ENCODE data around the gene RNU1-3.
A peak's percentile ranks its signal among the peaks of the same experiment; 100 is the strongest.
"Not testable (repeated sequence)": the region's sequence is repeated elsewhere in the genome, so short reads cannot be mapped to it uniquely, and the experiment has no call there.

RNU1-3 gene

DNA sequence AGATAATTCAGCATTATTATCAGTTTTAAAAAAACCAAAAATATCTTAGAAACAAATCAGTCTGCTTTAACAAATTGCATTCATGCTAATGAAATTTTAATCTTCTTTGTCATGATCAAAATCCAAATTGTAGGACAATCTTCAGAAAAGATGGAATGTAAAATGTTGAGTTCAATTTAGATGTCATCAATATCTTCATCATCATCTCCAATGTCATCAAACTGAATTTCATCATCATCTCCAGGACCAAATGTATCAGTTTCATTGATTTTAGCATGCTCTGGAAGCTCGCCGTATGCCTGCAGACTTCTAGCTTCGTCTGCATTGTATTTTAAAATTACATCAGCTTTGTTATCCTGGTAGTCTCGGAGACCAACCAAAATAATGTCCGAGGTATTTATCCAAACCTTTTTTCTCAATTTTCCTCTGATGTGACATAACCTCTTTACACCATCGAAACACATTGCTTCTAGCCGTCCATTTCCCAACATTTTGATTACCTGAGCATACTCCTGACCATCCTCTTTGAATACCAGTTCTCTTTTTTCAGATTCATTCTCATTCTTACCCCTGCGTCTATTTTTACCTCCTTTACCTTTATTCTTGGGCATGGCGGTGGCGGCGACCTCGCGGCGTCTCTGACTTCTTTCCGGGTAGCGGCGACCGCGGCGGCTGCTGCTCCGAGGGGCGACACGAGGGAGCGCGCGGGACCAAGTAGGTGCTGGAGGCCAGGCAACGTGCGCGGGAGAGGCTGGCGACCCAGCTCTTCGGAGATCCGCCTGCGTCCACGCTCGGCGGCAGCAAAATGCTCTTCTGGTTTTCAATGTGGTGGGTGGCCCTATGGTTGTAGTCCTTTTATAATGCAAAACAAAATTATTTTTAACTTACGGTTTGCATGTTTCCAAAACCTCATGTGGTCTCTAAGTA lies 19.0 kb upstream of the RNU1-3 start:
- peak overlapping the region; percentile 69 for H3K4me3 Mint-ChIP-seq
- not testable (repeated sequence) for H3K4me1 Mint-ChIP-seq; H3K9me3 Mint-ChIP-seq; H3K27ac Mint-ChIP-seq; DNase-seq; H3K27me3 Mint-ChIP-seq (ENCODE audit: low read depth, poor library complexity); H3K36me3 Mint-ChIP-seq (ENCODE audit: low read depth)

DNA sequence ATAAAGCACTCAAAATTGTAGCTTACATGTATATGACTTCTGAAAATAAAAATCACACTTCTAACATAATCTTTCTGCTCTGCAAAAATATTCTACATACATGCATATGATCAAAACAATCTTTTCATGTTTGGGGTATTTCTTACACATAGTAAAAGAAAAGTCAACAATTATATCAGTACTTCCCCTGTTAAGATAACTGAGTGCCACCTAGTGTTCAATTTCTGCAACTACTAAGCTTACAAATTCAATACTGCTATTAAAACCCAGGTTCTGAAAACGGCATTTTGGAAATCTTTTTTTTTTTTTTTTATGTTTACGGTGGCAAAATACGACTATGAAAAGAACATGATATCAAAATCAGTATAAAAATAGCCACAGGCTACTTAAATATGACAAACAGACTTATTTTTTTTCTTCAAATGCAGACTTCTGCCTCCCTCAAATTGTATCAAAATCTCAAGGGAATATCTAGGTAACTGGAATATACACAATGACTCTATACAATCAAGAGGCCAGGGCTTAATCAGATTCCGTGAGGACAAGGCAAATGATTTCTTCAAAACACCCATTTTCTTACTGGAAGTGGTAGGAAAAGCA lies 18.1 kb upstream of the RNU1-3 start:
- H3K4me3 Mint-ChIP-seq; H3K27ac Mint-ChIP-seq; DNase-seq; H3K4me1 Mint-ChIP-seq; H3K9me3 Mint-ChIP-seq; H3K36me3 Mint-ChIP-seq (ENCODE audit: low read depth): not testable (repeated sequence)
- H3K27me3 Mint-ChIP-seq (ENCODE audit: low read depth, poor library complexity), result peaks cover 12% of the 10 kb centered on the region
- TF ChIP-seq, protein P1, sequence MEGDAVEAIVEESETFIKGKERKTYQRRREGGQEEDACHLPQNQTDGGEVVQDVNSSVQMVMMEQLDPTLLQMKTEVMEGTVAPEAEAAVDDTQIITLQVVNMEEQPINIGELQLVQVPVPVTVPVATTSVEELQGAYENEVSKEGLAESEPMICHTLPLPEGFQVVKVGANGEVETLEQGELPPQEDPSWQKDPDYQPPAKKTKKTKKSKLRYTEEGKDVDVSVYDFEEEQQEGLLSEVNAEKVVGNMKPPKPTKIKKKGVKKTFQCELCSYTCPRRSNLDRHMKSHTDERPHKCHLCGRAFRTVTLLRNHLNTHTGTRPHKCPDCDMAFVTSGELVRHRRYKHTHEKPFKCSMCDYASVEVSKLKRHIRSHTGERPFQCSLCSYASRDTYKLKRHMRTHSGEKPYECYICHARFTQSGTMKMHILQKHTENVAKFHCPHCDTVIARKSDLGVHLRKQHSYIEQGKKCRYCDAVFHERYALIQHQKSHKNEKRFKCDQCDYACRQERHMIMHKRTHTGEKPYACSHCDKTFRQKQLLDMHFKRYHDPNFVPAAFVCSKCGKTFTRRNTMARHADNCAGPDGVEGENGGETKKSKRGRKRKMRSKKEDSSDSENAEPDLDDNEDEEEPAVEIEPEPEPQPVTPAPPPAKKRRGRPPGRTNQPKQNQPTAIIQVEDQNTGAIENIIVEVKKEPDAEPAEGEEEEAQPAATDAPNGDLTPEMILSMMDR (IDR thresholded peaks at IDR 0.05), result peak; percentile 32

DNA sequence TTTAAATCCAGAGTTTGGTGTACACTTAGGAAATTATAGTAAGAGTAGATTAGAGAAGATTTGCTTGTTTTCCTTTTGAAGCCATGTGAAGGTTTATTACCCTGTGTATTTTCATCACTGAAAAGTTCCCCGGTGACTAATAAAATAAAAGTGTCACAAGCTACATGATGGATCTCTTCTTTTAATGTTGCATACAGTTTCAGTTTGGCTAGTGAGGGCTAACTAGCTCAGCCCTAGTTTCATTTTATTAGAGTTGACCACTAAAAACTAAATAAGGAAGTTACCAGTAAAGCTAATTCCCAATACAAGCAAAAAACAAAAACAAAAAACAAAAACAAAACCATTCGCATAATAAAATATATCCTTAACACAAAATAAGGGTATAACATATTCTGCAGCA lies 17.4 kb upstream of the RNU1-3 start:
- H3K27ac Mint-ChIP-seq; H3K4me1 Mint-ChIP-seq; H3K36me3 Mint-ChIP-seq (ENCODE audit: low read depth); H3K4me3 Mint-ChIP-seq; H3K9me3 Mint-ChIP-seq; DNase-seq: not testable (repeated sequence)
- peaks cover 14% of the 10 kb centered on the region for H3K27me3 Mint-ChIP-seq (ENCODE audit: low read depth, poor library complexity)

DNA sequence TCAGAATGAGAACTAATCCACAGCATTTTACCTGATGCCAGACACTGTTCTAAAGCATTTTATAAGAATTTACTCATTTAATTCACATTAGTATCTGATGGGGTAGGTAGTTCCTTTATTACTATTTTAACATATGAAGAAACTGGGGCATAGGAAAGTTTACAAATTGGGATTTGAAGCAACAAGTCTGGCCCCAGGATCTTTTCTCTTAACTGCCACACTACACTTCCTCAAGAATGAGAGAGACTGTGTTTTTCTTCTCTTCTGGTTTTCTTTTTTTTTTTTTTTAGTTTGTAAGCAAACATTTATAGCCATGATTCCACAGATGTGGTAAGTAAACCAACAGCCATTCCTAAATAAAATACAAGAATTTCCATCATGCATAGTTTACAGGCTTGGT lies 16.1 kb upstream of the RNU1-3 start:
- H3K4me3 Mint-ChIP-seq; H3K9me3 Mint-ChIP-seq; H3K36me3 Mint-ChIP-seq (ENCODE audit: low read depth); DNase-seq; H3K4me1 Mint-ChIP-seq; H3K27ac Mint-ChIP-seq: not testable (repeated sequence)
- peaks cover 14% of the 10 kb centered on the region for H3K27me3 Mint-ChIP-seq (ENCODE audit: low read depth, poor library complexity)

DNA sequence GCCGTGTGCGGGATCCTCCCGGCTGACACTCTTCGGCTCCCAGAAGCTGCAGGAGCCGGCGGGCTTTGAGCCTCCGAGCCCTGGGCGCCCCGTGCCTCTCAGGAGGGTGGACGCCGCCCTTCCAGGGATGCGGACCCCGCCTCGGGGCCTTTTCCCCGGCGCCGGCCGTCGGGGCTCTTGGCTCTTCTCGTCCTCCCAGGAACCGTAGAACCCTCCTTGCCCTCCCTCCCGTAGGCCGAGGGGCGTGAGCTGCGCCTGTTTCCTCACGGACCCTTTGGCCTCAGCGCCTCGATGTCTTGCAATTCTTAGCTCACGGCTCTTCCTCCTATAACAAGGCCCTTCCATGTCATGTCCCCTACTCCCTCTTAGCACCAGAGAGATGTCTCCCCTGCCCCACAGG lies 13.6 kb upstream of the RNU1-3 start:
- not testable (repeated sequence) for H3K36me3 Mint-ChIP-seq (ENCODE audit: low read depth); H3K27ac Mint-ChIP-seq; DNase-seq; H3K9me3 Mint-ChIP-seq
- peak overlapping the region; percentile 78 for H3K4me3 Mint-ChIP-seq
- peaks cover 17% of the 10 kb centered on the region for H3K4me1 Mint-ChIP-seq
- peaks cover 13% of the 10 kb centered on the region for H3K27me3 Mint-ChIP-seq (ENCODE audit: low read depth, poor library complexity)

DNA sequence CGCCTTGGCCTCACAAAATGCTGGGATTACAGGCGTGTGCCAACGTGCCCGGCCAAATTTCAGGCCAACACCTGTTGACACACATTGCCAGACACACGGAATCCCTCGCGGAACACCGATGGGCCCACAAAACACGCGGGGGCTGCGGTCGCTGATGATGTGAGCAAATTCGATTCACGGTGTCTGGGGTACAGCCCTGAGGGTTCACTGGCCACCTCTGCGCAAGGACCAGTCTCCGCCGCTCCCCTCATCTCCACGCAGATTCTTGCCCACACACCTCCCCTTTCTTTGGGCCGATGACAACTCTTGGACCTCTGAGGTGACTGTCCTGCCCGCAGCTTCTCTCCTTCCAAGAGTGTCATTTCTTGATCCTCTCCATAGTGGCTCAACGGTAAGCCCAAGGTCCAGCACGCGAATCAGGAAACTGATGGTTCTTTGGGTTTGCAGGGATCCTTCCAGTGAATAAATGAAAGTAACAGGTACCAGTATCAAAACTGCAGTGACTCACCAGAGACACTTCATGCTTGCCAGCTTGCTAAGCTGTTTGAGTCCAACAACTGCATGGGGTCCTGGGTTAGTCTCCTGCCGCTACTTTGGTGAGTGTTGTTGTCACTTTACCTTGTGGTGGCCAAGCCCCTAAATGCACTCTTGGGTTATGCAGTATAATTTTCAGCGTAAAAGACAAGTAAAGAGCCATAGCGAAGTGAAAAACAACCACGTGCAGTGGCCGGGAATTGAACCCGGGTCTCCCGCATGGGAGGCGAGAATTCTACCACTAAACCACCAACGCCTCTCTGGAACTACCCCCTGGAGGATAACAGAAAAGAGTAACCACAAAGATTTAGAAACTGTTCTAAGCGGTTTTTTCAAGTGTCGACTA lies 11.0 kb upstream of the RNU1-3 start:
- H3K36me3 Mint-ChIP-seq (ENCODE audit: low read depth), result no peaks in the 10 kb centered on the region
- peak; percentile 50 for DNase-seq
- peaks cover 17% of the 10 kb centered on the region for H3K4me1 Mint-ChIP-seq
- H3K9me3 Mint-ChIP-seq, result peaks cover 4% of the 10 kb centered on the region
- H3K4me3 Mint-ChIP-seq, result no peak overlapping the region
- TF ChIP-seq, protein P1 (IDR thresholded peaks at IDR 0.05), result no peak
- H3K27me3 Mint-ChIP-seq (ENCODE audit: low read depth, poor library complexity), result peaks cover 13% of the 10 kb centered on the region
- H3K27ac Mint-ChIP-seq, result no peak overlapping the region

DNA sequence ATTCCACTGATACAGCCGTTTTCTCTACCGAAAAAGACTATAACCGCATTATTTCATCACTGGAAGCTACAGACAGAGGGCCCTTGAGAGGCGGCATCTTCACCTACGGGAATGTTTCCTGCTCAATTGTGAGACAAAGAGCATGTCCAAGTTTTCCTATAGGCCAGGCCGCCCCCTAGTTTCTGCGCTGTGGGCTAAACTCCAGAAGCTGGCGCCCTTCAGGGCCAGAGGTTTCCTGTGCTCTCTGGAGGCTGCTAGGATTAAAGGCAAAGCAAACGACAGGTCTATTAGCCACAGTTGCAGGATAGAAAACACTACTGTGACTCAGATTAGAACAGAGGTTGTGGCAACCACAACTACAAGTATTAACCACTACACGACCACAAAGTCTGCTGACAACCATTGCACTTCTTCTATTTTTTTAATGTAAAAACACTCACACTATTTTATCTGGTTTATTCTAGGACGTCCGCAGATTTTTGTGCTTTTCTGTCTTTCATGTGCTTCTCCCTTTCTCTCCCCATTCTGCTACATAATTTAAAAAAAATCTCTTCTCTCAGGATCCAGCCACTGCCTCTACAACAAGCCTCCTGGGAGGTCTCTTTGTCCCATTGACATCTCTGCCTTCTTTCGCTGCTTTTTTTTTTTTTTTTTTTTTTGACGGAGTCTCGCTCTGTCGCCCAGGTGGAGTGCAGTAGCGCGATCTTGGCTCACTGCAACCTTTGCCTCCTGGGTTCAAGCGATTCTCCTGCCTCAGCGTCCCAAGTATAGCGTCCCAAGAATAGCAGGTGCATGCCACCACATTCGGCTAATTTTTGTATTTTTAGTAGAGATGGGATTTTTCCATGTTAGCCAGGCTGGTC lies 10.1 kb upstream of the RNU1-3 start:
- Mint-ChIP-seq H3K4me1 (peaks cover 17% of the 10 kb centered on the region), H3K27me3 (ENCODE audit: low read depth, poor library complexity) (peaks cover 13% of the 10 kb centered on the region)
- not testable (repeated sequence) for H3K27ac Mint-ChIP-seq; H3K4me3 Mint-ChIP-seq; H3K9me3 Mint-ChIP-seq; H3K36me3 Mint-ChIP-seq (ENCODE audit: low read depth)
- DNase-seq, result peak; percentile 28

DNA sequence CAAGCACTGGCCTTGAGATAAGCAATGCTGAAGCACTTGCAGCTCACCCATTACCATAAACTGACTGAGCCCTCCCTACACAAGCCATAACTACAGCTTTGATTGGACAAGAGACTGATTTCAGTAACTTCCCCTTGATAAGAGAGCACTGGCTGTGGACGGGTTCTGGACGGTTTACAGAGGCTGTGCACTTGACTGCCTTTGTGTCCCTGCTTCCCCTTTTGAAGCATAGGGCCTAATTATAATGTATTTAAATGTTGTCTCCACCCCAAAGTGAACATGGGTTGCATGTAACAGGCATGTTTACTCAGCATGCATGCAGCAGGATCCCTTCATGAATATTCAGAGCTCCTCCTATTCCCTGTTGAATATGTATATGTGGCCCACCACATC lies 8.4 kb upstream of the RNU1-3 start:
- not testable (repeated sequence) for DNase-seq; H3K27ac Mint-ChIP-seq; H3K4me3 Mint-ChIP-seq; H3K36me3 Mint-ChIP-seq (ENCODE audit: low read depth); H3K9me3 Mint-ChIP-seq
- peaks cover 13% of the 10 kb centered on the region for H3K27me3 Mint-ChIP-seq (ENCODE audit: low read depth, poor library complexity)
- peaks cover 17% of the 10 kb centered on the region for H3K4me1 Mint-ChIP-seq

DNA sequence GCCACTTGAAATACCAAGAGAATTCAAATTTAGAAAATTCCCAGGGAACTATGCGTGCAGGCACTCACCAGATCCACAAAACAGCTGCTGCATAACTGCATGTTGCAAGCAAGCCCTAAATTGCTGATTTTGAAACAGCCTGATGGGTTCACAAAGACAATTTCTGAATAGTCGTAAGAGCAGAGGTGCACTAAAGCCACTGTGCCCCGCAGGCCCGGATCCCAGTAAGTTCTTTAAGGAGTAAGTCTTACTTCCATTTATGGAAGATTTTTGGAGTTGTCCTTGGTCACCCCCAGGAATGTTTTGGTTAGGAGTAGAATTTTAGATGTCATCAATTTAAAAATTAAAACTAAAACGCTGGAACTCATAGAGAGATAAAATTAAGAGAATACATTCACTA lies 7.2 kb upstream of the RNU1-3 start:
- H3K27ac Mint-ChIP-seq; DNase-seq; H3K9me3 Mint-ChIP-seq; H3K4me3 Mint-ChIP-seq; H3K27me3 Mint-ChIP-seq (ENCODE audit: low read depth, poor library complexity); H3K36me3 Mint-ChIP-seq (ENCODE audit: low read depth): not testable (repeated sequence)
- peaks cover 17% of the 10 kb centered on the region for H3K4me1 Mint-ChIP-seq

DNA sequence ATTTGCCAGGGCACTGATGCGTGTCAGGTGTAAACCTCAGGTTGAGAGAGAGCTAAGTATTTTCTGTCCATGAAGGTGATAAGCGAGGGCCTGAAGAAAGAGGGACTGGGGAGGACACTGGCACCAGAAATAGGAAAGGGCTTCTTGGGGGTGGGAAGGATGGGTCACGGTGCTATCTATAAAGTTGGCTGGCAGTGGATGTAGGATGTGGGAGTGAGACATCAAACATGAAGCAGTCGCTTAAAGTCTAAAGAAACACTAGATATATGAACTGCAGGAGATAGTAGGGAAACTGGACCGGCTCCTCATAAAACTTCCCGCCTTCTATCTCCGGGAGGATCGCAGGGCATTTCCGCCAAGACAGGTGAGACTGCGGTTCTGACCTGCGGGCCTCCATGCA lies 912 bp downstream of the RNU1-3 start:
- not testable (repeated sequence) for H3K4me3 Mint-ChIP-seq; H3K27me3 Mint-ChIP-seq (ENCODE audit: low read depth, poor library complexity); H3K36me3 Mint-ChIP-seq (ENCODE audit: low read depth); DNase-seq; H3K4me1 Mint-ChIP-seq; H3K27ac Mint-ChIP-seq; H3K9me3 Mint-ChIP-seq

DNA sequence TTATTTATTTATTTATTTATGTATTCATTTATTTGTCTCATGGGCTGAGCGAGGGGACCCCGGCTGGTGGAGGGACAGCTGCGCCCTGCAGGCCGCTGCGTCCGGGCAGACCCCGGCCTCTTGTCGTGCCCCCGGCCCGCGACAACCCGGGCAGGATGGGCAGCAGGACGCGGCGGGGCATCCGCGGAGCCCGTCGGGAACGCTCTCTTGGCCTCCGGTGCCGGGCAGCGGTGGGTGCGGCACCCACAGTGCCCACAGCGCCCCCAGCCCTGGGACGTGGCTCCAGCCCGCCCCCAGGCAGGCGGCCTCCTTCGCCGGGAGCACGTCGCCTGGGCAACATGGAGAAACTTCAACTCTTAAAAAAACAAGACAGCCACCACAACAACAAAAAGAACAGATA lies 8.5 kb downstream of the RNU1-3 start:
- not testable (repeated sequence) for H3K4me1 Mint-ChIP-seq; DNase-seq; H3K27me3 Mint-ChIP-seq (ENCODE audit: low read depth, poor library complexity); H3K4me3 Mint-ChIP-seq; H3K9me3 Mint-ChIP-seq; H3K36me3 Mint-ChIP-seq (ENCODE audit: low read depth)
- peak overlapping the region; percentile 42 for H3K27ac Mint-ChIP-seq

Measured in nephron progenitor cell (in vitro differentiated cells).